ENCODE results near the gene PERP. TPM values are rescaled to one million over a fixed set of nuclear protein-coding genes. Genes with fewer than 3 reads are reported as not detected.
"Not testable (repeated sequence)": the region's sequence is repeated elsewhere in the genome, so short reads cannot be mapped to it uniquely, and the experiment has no call there.

Gene PERP
- 46.0 TPM for total RNA-seq (ENCODE audit: insufficient read depth, low replicate concordance)

DNA sequence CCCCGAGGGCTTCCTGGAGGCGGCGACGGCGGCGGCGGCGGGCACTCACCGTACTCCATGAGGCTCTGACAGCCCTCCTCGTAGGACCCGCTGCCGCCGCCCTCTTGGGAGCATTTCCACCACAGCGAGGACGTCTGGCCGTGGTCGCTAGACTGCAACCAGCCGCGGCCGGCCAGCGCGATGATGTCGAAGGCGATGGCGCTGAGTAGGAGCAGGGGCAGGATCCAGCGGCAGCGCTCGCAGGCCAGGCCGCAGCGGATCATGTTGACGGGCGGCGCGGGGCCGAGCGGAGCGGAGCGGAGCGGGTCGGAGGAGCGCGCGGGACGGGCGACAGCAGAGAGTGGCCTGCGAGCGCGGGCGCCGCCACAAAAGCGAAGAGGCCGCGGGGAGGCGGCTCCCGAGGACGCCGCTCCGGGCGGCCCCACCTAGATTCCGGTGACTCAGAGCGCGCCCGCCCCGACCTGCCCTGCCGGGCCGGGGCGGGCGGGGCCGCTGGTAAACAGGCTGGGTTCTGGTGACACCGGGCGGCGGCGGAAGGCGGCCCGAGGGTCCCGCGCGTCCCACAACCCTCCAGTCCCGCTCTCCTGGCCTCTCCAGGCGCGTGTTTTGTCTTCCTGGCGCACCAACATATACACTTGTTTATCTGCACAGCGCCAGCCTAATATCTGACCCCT lies at the start of gene PERP:
TSS of gene PERP (minus strand) at position 342 of the 674 bp plus-strand sequence. CDS start at position 263, 79 bp downstream.
- DNase-seq (ENCODE audit: low spot score): peak; percentile 69

DNA sequence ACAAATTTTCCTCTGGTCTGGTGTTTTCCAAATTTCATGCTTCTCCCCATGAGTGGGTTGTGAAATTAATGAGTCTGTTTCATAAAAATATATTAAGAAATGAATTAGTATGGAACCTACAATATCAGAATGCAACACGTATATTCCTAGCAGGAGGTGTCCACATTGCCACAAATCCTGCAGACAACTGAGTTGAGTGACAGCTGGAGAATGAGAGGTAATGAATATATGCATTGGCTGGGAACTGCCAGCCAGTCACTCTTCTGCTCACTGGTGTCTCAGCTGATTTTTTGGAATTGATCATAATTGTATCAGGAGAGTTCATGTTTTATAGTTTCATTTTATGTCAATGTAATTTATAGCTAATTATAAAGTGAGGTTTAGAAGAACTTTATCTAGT lies 48.2 kb upstream of the PERP start:
- DNase-seq (ENCODE audit: low spot score): no peak

DNA sequence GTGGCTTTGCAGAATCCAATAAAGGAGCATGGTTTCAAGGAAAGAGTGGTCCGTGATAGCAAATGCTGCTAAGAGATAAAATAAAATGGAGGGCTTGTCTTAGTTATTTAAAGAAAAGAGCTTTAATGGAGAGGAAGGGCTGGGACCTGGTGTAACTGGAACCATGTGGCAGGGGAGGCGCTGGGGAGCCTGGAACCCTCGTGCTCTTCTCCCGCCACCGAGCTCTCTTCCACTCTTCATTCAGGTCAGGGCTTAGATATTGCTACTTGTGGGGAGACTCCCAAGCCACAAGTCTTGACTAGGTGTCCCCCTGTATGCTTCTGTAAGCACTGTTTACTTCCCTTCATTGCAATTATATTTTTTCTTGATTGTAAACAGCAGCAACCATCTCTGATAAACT lies 39.3 kb upstream of the PERP start:
- DNase-seq (ENCODE audit: low spot score): no peak

DNA sequence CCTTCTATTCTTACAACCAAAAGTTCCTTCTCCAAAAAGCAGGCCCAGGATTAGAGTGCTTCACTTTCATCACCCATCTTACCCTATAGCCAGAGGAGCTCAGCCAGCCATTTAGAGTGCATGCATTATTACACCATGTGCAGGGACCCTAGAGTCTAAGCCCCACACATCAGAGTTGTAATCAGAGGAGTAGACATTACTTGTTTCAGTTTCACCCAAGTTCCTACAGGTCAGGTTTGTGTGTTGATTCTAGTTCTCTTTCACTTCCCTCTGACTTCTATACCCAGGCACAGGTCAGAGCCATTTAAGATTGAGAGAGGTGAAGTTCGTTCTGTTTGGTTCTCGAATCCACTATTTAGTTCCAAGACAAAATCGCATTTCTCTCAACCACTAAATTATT lies 38.2 kb upstream of the PERP start:
- no peak for DNase-seq (ENCODE audit: low spot score)

DNA sequence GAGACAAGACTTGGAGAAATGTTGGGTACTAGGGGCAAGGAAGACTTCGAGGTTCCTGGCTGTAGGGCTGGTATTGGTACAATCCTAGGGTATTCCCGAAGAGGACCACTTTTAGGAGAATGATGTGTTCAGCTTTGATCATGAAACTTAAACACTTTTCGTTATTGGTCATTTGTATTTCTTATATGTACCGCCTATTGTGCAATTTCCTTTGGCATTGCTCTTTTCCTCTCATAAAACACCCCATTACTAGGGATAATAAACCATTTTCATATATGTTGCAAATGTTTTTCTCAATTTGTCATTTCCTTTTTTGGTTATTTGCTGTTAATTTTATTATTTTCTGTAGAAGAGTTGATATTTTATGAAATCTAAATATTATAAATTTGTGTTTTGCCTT lies 35.6 kb upstream of the PERP start:
- DNase-seq (ENCODE audit: low spot score): no peak

DNA sequence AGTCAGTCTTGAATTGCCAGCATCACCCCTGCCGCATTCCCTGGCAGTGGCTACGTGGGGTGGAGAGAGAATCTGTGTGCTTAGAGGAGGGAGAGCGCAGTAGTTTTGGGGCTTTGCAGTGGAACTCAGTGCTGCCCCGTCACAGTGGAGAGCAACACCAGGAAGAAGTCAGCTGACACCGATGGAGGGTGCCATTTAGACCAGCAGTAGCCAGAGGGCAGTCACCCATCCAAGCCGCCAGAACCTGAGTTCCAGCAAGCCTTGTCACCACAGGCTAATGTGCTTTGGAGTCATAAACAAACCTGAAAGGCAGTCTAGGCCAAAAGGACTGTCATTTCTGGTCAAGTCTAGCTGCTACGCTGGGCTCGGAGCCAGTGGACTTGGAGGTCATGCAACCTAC lies 22.0 kb upstream of the PERP start:
- DNase-seq (ENCODE audit: low spot score): no peak

DNA sequence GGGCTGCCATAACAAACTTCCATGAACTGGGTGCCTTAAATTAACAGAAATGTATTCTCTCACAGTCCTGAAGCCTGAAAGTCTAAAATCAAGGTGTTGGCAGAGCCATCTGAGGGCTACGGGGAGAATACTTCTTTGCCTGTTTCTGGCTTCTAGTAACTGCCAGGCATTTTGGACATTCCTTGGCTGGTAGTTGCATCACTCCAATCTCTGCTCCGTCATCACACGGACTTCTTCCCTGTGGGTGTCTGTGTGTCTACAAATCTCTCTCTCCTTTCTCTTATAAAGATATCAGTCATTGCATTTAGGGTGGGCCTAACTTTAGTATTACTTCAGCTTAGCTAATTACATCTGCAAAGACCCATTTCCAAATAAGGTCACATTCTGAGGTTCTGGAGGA lies 20.9 kb upstream of the PERP start:
- DNase-seq (ENCODE audit: low spot score): no peak

DNA sequence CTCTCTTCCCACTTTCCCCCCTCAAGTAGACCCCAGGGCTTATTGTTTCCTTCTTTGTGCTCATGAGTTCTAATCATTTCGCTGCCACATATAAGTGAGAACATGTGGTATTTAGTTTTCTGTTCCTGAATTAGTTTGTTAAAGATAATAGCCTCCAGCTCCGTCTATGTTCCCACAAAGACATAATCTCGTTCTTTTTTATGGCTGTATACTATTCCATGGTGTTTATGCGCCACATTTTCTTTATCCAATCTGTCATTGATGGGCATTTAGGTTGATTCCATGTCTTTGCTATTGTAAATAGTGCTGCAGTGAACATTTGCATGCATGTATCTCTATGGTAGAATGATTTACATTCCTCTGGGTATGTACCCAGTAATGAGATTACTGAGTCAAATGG lies 16.9 kb upstream of the PERP start:
- DNase-seq (ENCODE audit: low spot score): no peak

DNA sequence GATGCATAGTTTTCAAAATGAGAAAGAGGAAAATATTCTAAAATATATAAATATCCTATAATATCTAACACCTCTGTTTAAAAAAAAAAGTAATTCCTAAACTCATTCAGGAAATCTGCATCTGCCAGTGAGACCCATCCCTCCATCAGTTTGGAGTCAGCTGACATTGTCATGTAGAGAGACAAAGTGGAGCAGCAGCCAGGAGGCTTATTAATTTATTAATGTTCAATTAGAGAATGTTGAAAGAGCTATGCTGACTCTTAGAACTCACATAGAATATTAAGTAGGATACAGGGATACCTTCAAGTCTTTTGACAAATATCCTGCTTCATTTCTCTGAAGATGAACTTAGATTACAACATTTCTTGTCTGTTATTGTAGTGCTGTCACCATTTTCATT lies 12.8 kb upstream of the PERP start:
- DNase-seq (ENCODE audit: low spot score): no peak

DNA sequence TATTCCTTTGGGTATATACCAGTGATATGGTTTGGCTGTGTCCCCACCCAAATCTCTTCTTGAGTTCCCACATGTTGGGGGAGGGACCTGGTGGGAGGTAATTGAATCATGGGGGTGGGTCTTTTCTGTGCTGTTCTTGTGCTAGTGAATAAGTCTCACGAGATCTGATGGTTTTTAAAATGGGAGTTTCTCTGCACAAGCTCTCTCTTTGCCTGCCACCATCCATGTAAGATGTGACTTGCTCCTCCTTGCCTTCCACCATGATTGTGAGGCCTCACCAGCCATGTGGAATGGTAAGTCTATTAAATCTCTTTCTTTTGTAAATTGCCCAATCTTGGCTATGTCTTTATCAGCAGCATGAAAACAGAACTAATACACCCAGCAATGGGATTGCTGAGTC lies 12.0 kb upstream of the PERP start:
- DNase-seq (ENCODE audit: low spot score): not testable (repeated sequence)

DNA sequence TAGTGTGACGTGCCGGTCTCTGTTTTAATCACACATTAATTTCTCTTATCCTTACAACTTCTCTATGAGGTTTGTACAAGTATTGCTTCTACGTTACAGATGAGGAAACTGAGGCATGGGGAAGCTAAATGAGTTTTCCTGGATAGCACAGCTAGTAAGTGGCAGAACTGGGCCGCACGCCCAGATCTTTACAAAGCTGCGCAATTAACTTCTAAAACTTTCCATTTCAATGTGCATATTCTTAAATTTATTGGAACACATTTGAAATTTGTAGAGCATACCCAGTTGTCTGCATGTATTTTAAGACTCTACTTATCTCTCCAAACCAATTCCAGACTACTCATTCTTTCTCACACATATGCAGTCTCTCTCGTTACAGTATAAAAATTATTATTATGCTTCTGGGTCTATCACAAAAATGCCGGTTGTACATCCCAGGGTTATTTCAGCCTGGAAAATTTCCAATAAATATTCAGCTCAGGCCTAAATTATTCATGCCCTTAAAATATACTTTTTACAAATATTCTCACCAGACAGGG lies 10.2 kb upstream of the PERP start:
- peak; percentile 63 for DNase-seq (ENCODE audit: low spot score)

DNA sequence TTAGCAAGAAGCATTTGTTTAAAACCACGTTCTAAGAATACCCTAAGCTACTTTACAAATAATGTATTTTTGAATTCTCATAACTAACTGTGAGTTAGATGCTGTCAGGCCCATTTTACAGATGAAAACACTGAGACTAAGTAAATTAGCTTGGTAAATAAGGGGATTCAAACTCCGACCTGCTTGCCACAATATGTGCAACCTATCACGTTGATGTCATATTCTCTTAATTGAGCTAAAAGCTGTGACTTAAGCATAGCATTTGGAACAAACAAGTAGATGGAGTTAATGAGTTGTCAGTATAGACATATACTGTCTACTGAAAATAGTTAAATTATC lies 9.4 kb upstream of the PERP start:
- no peak for DNase-seq (ENCODE audit: low spot score)

DNA sequence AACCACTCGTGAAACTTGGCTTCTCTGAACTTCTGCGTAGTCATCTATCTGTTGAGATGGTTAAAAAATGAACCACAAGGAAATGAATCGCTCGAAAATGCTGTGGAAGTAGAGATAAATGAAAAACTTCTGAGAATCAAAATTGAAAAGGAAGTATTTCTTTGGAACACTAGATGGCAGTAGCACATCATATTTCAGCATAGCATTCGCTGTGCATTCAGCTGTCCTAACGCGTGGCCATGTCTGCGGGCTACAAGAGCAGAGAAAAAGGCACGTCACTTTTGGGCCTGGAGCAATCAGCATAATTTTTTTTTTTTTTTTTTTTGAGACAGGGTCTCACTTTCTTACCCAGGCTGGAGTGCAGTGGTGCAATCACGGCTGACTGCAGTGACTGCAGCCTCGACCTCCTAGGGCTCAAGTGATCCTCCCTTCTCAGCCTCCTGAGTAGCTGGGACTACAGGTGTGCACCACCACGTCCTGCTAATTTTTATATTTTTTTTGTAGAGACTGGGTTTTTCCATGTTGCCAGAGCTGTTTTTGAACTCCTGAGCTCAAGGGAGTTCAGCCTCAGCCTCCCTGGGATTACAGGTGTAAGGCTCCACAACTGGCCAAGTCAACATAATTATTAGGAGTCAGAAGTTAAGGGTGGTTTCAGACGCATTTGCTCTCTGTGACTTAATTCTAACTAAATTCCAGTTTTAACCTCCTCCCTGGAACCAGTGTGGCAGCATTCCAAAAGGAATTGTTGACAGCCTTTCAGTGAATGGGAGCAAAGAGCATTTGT lies 8.8 kb upstream of the PERP start:
- peak; percentile 81 for DNase-seq (ENCODE audit: low spot score)

DNA sequence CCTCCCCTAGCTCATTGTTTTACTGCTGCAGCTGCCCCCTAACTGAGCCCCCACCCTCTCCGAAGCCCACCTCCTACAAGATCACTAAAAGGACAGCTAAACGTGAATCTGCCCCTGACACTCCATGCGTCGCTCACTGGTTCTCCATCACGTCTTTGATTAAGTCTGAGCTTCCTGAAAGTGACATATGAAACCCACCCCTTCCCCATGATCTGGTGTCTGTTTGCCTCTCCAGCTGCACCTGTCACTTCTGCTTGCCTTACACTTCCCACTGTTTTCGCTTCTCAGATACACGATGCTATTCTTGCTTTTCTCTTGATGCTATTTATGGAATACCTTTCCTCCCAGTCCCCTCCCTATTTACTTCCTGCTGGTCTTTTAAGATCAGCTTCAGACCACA lies 8.0 kb upstream of the PERP start:
- DNase-seq (ENCODE audit: low spot score): no peak

DNA sequence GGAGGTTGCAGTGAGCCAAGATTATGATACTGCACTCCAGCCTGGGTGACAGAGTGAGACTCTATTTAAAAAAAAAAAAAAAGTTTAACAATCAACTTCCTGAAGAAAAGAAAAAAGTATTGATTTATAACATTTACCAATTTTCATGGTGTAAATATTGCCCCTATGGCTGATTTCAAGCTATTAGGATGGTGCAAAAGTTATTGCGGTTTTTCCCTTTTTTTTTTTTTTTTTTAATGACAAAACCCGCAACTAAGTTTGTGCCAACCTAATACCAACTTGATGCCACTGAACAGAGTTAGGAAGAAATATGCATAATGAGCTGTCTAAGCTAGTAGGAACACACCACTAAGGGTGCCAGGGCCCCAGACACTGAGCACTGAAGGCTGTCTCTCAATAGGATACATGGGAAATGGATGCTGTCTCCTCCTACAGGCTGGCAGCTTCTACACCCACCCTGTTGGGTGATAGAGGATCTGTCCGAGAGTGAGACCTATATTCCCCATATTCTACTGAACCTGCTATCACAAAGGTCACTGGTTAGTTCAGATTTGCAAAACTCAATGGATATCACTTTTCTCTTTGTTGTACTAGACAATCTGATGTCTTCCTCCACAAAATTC lies 6.5 kb upstream of the PERP start:
- no peak for DNase-seq (ENCODE audit: low spot score)

DNA sequence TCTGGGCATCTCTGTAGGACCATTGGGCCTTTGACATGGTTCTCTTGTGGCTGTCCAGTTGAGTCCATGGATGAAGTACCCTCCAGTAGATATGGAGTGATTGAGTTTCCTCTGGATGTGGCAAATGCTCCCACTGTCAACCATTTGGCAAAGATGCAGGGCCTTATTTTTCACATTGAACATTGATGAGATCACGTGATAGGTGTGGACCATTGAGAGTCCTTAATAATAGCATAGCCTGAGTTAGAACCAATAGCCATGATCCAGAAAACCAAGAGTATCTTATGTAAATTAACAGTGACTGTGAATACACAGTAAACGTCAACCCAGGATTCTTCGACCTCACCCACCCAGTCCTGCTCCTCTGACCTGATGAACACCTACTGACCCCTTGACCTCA lies 3.0 kb upstream of the PERP start:
- DNase-seq (ENCODE audit: low spot score): no peak

DNA sequence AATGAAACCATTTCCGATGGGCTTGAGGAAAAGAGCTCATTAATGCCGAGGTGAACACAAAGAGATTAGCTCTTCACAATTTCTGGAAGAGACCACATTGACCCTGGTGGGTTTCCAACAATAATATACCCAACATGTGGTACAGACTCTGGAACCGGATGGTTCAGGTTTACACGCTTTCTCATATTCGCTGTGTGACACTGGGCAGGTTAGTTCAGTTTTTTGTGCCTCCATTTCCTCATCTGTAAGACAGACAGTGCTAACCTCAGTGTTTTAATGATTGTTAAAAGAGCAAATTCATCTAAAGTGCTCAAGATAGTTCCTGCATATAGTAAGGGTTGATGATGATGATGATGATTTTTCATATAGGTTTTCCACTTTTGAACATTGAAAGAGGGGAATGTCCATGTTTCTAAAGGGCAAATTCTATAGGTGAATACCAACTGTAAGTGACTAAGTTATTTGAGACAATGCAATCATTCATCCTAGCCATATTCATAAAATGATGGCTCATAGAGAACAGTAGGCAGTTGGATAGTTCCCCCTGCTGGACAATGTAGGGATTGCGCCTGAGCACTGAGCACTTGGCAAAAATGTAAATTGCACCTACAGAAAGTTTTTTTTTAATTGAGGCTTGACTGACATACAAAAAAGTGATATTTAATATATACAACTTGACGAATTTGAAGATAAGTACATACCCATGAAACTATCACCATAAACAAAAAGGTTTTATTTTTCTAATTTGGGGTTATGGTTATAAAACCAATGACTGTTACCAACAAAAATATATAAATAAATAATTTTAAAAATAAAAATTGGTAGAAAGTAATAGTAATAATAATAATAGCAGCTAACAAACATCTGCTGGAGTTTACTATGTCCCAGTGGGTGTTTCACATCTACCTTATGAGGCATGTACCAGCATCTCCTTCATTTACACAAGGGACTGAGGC lies 2.1 kb upstream of the PERP start:
- DNase-seq (ENCODE audit: low spot score): peak; percentile 70

DNA sequence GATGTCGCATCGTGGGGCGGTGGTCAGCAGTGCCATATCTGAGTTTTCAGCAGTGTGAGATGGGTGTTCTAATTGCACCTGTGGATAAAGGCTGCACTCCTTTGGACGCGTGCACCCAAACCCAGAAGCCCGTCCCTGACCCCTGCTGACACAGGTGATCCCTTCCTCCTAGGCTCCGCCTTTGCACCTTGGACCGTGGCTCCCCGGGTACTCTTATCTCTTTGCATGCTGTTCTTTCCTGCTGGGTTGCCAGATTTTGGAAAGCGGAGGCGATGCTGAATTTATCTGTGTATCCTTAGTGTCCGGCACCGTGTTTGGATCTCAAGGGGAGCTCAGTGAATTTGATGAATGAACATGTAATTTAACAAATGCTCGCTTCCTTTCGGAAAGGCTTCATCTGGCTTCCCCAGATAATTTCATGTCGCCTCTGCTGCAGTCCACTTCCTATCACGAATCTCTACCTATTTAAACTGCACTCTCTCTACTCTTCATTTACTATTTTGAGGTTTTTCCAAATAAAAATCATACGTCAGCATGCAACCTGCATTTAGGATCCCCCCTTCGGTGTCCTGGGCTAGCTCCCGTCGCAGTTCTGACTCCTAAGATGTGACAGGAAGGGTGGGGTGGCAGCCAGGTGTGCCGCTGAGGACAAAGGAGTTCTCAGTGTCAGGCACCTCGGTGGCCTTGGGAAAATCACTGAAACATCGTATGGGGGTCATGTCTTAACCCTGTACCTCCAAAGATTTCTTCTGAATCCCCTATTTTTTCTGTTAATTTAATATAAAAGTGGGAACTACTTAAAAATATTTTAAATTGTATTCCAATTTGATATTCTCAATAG lies 753 bp upstream of the PERP start:
- DNase-seq (ENCODE audit: low spot score): no peak

DNA sequence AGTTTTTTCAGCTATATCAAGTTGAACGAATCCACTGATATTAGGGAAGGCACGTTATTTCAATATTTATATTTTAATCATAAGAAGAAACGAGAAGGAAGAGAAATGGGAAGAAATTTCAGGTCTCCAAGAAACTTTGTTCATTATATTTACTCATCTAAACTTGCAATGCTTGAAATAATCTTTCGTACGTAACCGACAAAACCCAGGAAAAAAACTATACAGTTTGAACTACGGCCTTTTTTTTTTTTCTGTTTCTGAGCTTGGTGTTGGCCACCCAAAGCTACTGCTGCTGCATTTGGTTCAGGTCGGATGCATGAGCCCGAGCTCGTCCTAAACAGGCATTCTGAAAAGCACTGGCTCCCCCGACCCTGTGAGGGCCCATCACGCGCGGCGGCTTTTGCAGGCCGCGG lies 548 bp downstream of the PERP start:
- DNase-seq (ENCODE audit: low spot score): no peak

DNA sequence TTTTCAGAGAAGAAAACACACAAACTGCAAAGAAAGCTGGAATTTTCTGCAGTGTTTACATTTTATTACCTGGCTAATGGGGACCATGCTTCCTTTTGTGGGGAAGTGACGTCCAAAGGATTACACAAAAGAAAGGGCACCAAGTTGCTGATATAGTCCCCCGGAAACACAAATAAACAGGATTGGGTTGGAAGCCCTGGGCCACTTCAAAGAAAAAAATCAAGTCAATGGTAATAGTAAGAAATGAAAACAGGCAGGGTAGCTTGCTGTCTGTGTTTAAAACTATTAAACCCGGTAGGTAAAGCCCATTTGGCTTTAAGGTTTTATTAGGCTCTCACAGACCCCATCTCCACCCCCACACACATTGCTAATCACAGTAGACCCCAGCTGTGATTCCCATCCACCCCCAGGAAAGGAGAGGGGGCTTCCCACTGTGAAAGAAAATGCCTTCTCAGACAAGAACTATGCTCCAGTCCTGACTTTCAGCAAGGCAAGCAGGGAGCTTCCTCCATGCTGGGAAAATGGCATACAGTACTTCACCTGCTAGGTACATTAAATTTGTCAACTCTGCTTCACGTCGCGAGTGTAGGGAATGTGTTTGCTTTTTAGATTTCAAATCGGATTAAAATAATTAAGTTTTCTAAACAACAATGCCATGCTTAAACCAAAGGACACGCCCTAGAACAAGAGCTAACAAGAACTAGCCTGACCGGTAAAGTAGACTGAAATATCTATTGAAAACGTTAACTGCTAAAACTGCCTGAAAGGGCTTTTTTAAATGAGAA lies 1.1 kb downstream of the PERP start:
- DNase-seq (ENCODE audit: low spot score): no peak
